Measurements from ENCODE around the gene MLLT3.

The MLLT3 gene

GRCh38 chr9:20405616-20406015, 216.7 kb downstream of the MLLT3 start (continued):
- TF ChIP-seq, protein P1, sequence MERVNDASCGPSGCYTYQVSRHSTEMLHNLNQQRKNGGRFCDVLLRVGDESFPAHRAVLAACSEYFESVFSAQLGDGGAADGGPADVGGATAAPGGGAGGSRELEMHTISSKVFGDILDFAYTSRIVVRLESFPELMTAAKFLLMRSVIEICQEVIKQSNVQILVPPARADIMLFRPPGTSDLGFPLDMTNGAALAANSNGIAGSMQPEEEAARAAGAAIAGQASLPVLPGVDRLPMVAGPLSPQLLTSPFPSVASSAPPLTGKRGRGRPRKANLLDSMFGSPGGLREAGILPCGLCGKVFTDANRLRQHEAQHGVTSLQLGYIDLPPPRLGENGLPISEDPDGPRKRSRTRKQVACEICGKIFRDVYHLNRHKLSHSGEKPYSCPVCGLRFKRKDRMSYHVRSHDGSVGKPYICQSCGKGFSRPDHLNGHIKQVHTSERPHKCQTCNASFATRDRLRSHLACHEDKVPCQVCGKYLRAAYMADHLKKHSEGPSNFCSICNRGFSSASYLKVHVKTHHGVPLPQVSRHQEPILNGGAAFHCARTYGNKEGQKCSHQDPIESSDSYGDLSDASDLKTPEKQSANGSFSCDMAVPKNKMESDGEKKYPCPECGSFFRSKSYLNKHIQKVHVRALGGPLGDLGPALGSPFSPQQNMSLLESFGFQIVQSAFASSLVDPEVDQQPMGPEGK (CRISPR knock-in tag; IDR thresholded peaks at IDR 0.05; ENCODE audit: borderline replicate concordance): no peak
- TF ChIP-seq CSRNP3 (CRISPR knock-in tag; IDR thresholded peaks at IDR 0.05) (no peak), ZNF8 (CRISPR knock-in tag; IDR thresholded peaks at IDR 0.05) (no peak)

DNA sequence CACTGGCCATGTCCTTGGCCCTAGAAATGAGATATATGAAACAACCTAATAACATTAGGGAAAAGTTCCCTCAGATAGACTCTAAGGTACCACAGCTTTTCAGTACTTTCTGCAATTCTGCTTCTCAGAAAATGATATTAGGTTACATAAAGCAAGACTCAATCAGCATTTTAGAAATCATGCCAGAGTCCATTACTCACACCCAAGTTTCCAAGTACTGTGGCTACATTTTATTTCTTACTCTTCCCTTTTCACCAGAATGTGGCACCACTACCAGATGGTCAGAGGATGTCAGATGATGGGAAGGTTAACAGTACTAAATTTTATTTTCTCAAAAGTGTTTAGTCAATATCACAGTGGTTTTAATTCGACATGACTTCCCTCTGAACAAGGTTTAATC, 217.2 kb downstream of the MLLT3 start:
- no peak for ATAC-seq
- TF ChIP-seq GLIS3 (CRISPR knock-in tag; IDR thresholded peaks at IDR 0.05): no peak

- ATAC-seq: no peak
- TF ChIP-seq ZNF565 (CRISPR knock-in tag; conservative IDR thresholded peaks at IDR 0.05; ENCODE audit: low read depth) (no peak), TOX (CRISPR knock-in tag; IDR thresholded peaks at IDR 0.05; ENCODE audit: borderline replicate concordance) (no peak), TCF4 (CRISPR knock-in tag; IDR thresholded peaks at IDR 0.05; ENCODE audit: borderline replicate concordance) (no peak), ZFP30 (CRISPR knock-in tag; IDR thresholded peaks at IDR 0.05) (no peak), BACH2 (CRISPR knock-in tag; IDR thresholded peaks at IDR 0.05; ENCODE audit: borderline replicate concordance) (no peak), ZC3H10 (CRISPR knock-in tag; IDR thresholded peaks at IDR 0.05) (no peak), TSHZ2 (CRISPR knock-in tag; IDR thresholded peaks at IDR 0.05) (no peak), ZNF70 (CRISPR knock-in tag; IDR thresholded peaks at IDR 0.05) (no peak), ESRRG (CRISPR knock-in tag; IDR thresholded peaks at IDR 0.05) (no peak), CSRNP3 (CRISPR knock-in tag; IDR thresholded peaks at IDR 0.05) (no peak), GLIS3 (CRISPR knock-in tag; IDR thresholded peaks at IDR 0.05) (no peak), RARB (CRISPR knock-in tag; IDR thresholded peaks at IDR 0.05) (no peak), PPARA (CRISPR knock-in tag; IDR thresholded peaks at IDR 0.05; ENCODE audit: borderline replicate concordance) (no peak), SNAI2 (CRISPR knock-in tag; IDR thresholded peaks at IDR 0.05) (no peak), ISL1 (CRISPR knock-in tag; IDR thresholded peaks at IDR 0.05) (no peak), ARNTL (CRISPR knock-in tag; IDR thresholded peaks at IDR 0.05; ENCODE audit: borderline replicate concordance, low read depth) (no peak), ZNF8 (CRISPR knock-in tag; IDR thresholded peaks at IDR 0.05) (no peak)
- TF ChIP-seq, protein P2, sequence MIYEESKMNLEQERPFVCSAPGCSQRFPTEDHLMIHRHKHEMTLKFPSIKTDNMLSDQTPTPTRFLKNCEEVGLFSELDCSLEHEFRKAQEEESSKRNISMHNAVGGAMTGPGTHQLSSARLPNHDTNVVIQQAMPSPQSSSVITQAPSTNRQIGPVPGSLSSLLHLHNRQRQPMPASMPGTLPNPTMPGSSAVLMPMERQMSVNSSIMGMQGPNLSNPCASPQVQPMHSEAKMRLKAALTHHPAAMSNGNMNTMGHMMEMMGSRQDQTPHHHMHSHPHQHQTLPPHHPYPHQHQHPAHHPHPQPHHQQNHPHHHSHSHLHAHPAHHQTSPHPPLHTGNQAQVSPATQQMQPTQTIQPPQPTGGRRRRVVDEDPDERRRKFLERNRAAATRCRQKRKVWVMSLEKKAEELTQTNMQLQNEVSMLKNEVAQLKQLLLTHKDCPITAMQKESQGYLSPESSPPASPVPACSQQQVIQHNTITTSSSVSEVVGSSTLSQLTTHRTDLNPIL (CRISPR knock-in tag; IDR thresholded peaks at IDR 0.05; ENCODE audit: low read depth): no peak
- TF ChIP-seq, protein P3, sequence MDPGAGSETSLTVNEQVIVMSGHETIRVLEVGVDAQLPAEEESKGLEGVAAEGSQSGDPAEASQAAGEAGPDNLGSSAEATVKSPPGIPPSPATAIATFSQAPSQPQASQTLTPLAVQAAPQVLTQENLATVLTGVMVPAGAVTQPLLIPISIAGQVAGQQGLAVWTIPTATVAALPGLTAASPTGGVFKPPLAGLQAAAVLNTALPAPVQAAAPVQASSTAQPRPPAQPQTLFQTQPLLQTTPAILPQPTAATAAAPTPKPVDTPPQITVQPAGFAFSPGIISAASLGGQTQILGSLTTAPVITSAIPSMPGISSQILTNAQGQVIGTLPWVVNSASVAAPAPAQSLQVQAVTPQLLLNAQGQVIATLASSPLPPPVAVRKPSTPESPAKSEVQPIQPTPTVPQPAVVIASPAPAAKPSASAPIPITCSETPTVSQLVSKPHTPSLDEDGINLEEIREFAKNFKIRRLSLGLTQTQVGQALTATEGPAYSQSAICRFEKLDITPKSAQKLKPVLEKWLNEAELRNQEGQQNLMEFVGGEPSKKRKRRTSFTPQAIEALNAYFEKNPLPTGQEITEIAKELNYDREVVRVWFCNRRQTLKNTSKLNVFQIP (CRISPR knock-in tag; IDR thresholded peaks at IDR 0.05; ENCODE audit: borderline replicate concordance, low read depth): no peak
These were observed 218.0 kb downstream of the MLLT3 start for GRCh38 chr9:20404192-20404813.

Data from SK-N-SH treated with all-trans-retinoic acid at 6 μM for 48 hours (cell line).